ENCODE data around the gene ATG2A. TPM values are rescaled to one million over a fixed set of nuclear protein-coding genes. Genes with fewer than 3 reads are reported as not detected.
A peak's percentile ranks its signal among the peaks of the same experiment; 100 is the strongest.

The ATG2A gene
- polyA plus RNA-seq, 3 donors, result 2.6 to 24.9 (median 4.0) TPM

GRCh38 chr11:64867748-64868462, 49.1 kb downstream of the ATG2A start:
- Mint-ChIP-seq H3K27ac (peak overlapping the region in 2 of 7 donors; percentile 6 to 57), H3K4me1 (peaks cover 89% of the 10 kb centered on the region), H3K36me3 (peaks cover 56 to 78% of the 10 kb centered on the region in 2 donors), H3K9me3 (peaks cover 0 to 5% (median 0%) of the 10 kb centered on the region in 7 donors), H3K27me3 (ENCODE audit: low read depth in 3 of 3) (peaks cover 0 to 7% (median 4%) of the 10 kb centered on the region in 3 donors), H3K4me3 (no peak overlapping the region)
- Histone ChIP-seq H3K4me1 (ENCODE audit: control insufficient read depth in 1 of 2, insufficient read depth in 2 of 2, low read length in 2 of 2) (peaks cover 73 to 90% of the 10 kb centered on the region in 2 donors), H3K36me3 (replicated peaks in 1 of 2; ENCODE audit: control insufficient read depth in 1 of 2, insufficient read depth in 2 of 2, low read length in 2 of 2) (peaks cover 24 to 49% of the 10 kb centered on the region in 2 donors), H3K27ac (ENCODE audit: low read depth in 1 of 2, low read length in 2 of 2) (no peak overlapping the region), H3K27me3 (ENCODE audit: control insufficient read depth in 2 of 2, insufficient read depth in 2 of 2, low read length in 2 of 2) (no peaks in the 10 kb centered on the region), H3K9ac (ENCODE audit: insufficient read depth, low read length, poor library complexity, severe bottlenecking) (no peak overlapping the region), H3K79me2 (ENCODE audit: insufficient read depth, low read length) (peaks cover 88% of the 10 kb centered on the region), H2AFZ (ENCODE audit: insufficient read depth, low read depth, low read length, poor library complexity, severe bottlenecking) (no peak overlapping the region), H3K4me3 (replicated peaks in 1 of 3; ENCODE audit: low read depth in 2 of 3, low read length in 3 of 3) (no peak overlapping the region), H3K4me2 (replicated peaks; ENCODE audit: extremely low read depth, low read length, poor library complexity, severe bottlenecking) (no peak overlapping the region), H3K9me3 (replicated peaks in 1 of 2; ENCODE audit: control insufficient read depth in 1 of 2, insufficient read depth in 1 of 2, low read length in 2 of 2) (no peaks in the 10 kb centered on the region), H4K20me1 (ENCODE audit: insufficient read depth, low read length) (peaks cover 96% of the 10 kb centered on the region)
- DNase-seq, result no peak
- intact Hi-C loops (cut with micrococcal nuclease), result no loop called here
- 96% methylated on average over 20 of the region's 28 CpGs for WGBS (ENCODE audit: insufficient coverage)
- no peak for TF ChIP-seq CTCF (IDR thresholded peaks at IDR 0.05)

GRCh38 chr11:64866173-64866491, 50.9 kb downstream of the ATG2A start:
- Histone ChIP-seq H4K20me1 (ENCODE audit: insufficient read depth, low read length) (peaks cover 93% of the 10 kb centered on the region), H2AFZ (ENCODE audit: insufficient read depth, low read depth, low read length, poor library complexity, severe bottlenecking) (no peak overlapping the region), H3K4me2 (replicated peaks; ENCODE audit: extremely low read depth, low read length, poor library complexity, severe bottlenecking) (no peak overlapping the region), H3K9me3 (replicated peaks in 1 of 2; ENCODE audit: control insufficient read depth in 1 of 2, insufficient read depth in 1 of 2, low read length in 2 of 2) (no peaks in the 10 kb centered on the region), H3K4me1 (ENCODE audit: control insufficient read depth in 1 of 2, insufficient read depth in 2 of 2, low read length in 2 of 2) (peaks cover 78 to 90% of the 10 kb centered on the region in 2 donors), H3K27ac (ENCODE audit: low read depth in 1 of 2, low read length in 2 of 2) (peak overlapping the region in 1 of 2 donors; percentile 74), H3K79me2 (ENCODE audit: insufficient read depth, low read length) (peaks cover 81% of the 10 kb centered on the region), H3K27me3 (ENCODE audit: control insufficient read depth in 2 of 2, insufficient read depth in 2 of 2, low read length in 2 of 2) (no peaks in the 10 kb centered on the region), H3K36me3 (replicated peaks in 1 of 2; ENCODE audit: control insufficient read depth in 1 of 2, insufficient read depth in 2 of 2, low read length in 2 of 2) (peaks cover 12 to 32% of the 10 kb centered on the region in 2 donors), H3K4me3 (replicated peaks in 1 of 3; ENCODE audit: low read depth in 2 of 3, low read length in 3 of 3) (peak overlapping the region in 1 of 3 experiments; percentile 1), H3K9ac (ENCODE audit: insufficient read depth, low read length, poor library complexity, severe bottlenecking) (no peak overlapping the region)
- intact Hi-C loops (cut with micrococcal nuclease), result no loop called here
- no peak for DNase-seq
- peaks cover 44 to 66% of the 10 kb centered on the region in 2 donors for H3K36me3 Mint-ChIP-seq
- H3K27me3 Mint-ChIP-seq (ENCODE audit: low read depth in 3 of 3), result peaks cover 0 to 4% (median 2%) of the 10 kb centered on the region in 3 donors
- peak overlapping the region; percentile 27 to 61 for H3K4me3 Mint-ChIP-seq
- peaks cover 88% of the 10 kb centered on the region for H3K4me1 Mint-ChIP-seq
- H3K9me3 Mint-ChIP-seq, result peaks cover 0 to 5% (median 0%) of the 10 kb centered on the region in 7 donors
- WGBS (ENCODE audit: insufficient coverage), result no CpG with 5 or more reads among the region's 4 CpGs
- TF ChIP-seq CTCF (IDR thresholded peaks at IDR 0.05), result no peak
- H3K27ac Mint-ChIP-seq, result peak overlapping the region; percentile 79 to 93 (median 87)
